Measurements from ENCODE around the gene CPLX1.
"Not testable (repeated sequence)": the region's sequence is repeated elsewhere in the genome, so short reads cannot be mapped to it uniquely, and the experiment has no call there.

The CPLX1 gene

GRCh38 chr4:814312-814850, 11.5 kb downstream of the CPLX1 start:
- H3K27ac ChIP-seq (ENCODE audit: low read depth, low read length): no peak overlapping the region
- no peak overlapping the region for H3K4me3 ChIP-seq (ENCODE audit: low read depth, low read length)
- H3K36me3 ChIP-seq (ENCODE audit: control insufficient read depth, insufficient read depth, low read length): no peaks in the 10 kb centered on the region
- H3K9ac ChIP-seq (ENCODE audit: low read length): no peak overlapping the region
- H3K4me1 ChIP-seq (ENCODE audit: control insufficient read depth, insufficient read depth, low read length): no peaks in the 10 kb centered on the region
- peaks cover 85% of the 10 kb centered on the region for H3K27me3 ChIP-seq (ENCODE audit: control insufficient read depth, insufficient read depth, low read length)
- no peaks in the 10 kb centered on the region for H3K9me3 ChIP-seq (ENCODE audit: control insufficient read depth, insufficient read depth, low read depth, low read length)

DNA sequence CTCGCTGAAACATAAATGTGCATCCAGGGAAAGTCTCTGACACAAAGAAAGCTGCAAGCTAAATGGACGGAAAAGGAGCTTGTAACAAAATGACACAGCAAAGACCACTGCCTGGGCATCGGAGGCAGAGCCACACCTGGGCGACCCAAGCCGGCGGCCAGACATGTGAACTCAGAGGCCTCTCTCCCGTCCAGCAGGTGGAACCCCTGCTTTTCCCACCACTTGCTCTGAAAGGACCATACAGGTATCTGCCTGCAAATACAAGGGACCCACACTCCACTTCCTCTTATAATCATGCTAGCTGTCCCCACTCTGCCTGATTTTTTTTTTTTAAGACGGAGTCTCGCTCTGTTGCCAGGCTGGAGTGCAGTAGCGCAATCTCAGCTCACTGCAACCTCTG, 12.0 kb downstream of the CPLX1 start:
- H3K27me3 ChIP-seq (ENCODE audit: control insufficient read depth, insufficient read depth, low read length): peaks cover 82% of the 10 kb centered on the region
- H3K36me3 ChIP-seq (ENCODE audit: control insufficient read depth, insufficient read depth, low read length): no peaks in the 10 kb centered on the region
- no peak overlapping the region for H3K27ac ChIP-seq (ENCODE audit: low read depth, low read length)
- no peaks in the 10 kb centered on the region for H3K9me3 ChIP-seq (ENCODE audit: control insufficient read depth, insufficient read depth, low read depth, low read length)
- H3K9ac ChIP-seq (ENCODE audit: low read length): no peak overlapping the region
- H3K4me1 ChIP-seq (ENCODE audit: control insufficient read depth, insufficient read depth, low read length): no peaks in the 10 kb centered on the region
- H3K4me3 ChIP-seq (ENCODE audit: low read depth, low read length): no peak overlapping the region

DNA sequence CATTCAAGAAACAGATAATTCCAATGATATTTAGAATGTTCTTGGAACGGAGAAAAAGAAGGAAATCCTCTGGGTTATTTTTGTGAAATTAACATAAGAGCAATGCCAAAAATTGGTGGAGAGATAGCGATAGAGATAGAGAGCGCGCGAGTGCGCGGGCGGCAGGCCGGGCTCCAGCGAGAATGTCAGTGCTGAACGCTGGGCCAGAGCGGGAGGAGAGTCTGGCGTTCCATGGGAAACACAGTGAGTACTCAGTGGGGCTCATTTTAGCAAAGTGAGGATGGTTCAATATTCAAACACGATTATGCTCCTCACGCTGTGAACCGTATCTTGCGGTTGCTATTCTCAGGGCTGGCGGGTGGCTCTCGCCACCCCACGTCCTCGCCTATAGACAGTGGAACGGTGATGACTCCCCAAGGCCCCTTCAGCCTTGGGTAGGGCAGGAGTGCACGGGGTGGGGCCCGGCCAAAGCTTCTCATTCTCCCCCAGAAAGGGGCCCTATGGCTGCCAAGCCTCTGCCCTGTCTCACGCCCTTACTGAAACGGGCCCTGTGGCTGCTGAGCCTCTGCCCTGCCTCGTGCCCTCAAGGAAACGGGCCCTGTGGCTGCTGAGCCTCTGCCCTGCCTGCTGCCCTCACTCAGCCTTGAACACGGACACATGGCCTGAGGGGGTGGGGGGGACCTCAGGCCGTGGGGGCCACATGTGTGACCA, 16.9 kb downstream of the CPLX1 start:
- Histone ChIP-seq H3K27me3 (ENCODE audit: control insufficient read depth, insufficient read depth, low read length) (peaks cover 55% of the 10 kb centered on the region), H3K4me1 (ENCODE audit: control insufficient read depth, insufficient read depth, low read length) (no peaks in the 10 kb centered on the region), H3K4me3 (ENCODE audit: low read depth, low read length) (no peak overlapping the region), H3K9ac (ENCODE audit: low read length) (no peak overlapping the region), H3K9me3 (ENCODE audit: control insufficient read depth, insufficient read depth, low read depth, low read length) (peaks cover 4% of the 10 kb centered on the region; the same call in 1 of the 2 replicates), H3K36me3 (ENCODE audit: control insufficient read depth, insufficient read depth, low read length) (no peaks in the 10 kb centered on the region), H3K27ac (ENCODE audit: low read depth, low read length) (no peak overlapping the region)

DNA sequence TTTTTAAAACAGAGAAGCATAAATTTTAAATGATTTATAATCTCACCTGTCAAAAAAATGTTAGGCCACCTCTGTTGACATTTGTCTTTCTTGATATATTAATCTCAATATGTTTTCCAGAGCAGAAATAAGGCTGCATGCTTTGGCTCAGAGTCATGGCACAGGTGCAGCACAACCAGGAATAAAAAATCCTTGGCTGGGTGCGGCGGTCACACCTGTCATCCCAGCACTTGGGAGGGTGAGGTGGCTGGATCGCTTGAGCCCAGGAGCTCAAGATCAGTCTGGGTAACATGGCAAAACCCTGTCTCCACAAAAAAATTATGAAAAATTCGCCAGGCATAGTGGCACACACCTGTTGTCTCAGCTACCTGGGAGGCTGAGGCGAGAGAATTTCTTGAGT, 18.1 kb downstream of the CPLX1 start:
- Histone ChIP-seq H3K27ac (ENCODE audit: low read depth, low read length) (no peak overlapping the region), H3K27me3 (ENCODE audit: control insufficient read depth, insufficient read depth, low read length) (peaks cover 43% of the 10 kb centered on the region), H3K9ac (ENCODE audit: low read length) (no peak overlapping the region), H3K4me3 (ENCODE audit: low read depth, low read length) (no peak overlapping the region), H3K36me3 (ENCODE audit: control insufficient read depth, insufficient read depth, low read length) (no peaks in the 10 kb centered on the region), H3K4me1 (ENCODE audit: control insufficient read depth, insufficient read depth, low read length) (no peaks in the 10 kb centered on the region), H3K9me3 (ENCODE audit: control insufficient read depth, insufficient read depth, low read depth, low read length) (peaks cover 4% of the 10 kb centered on the region; the same call in 1 of the 2 replicates)

GRCh38 chr4:806979-807378, 18.9 kb downstream of the CPLX1 start:
- H3K27me3 ChIP-seq (ENCODE audit: control insufficient read depth, insufficient read depth, low read length): peaks cover 37% of the 10 kb centered on the region
- not testable (repeated sequence) for H3K27ac ChIP-seq (ENCODE audit: low read depth, low read length); H3K4me3 ChIP-seq (ENCODE audit: low read depth, low read length); H3K36me3 ChIP-seq (ENCODE audit: control insufficient read depth, insufficient read depth, low read length); H3K9me3 ChIP-seq (ENCODE audit: control insufficient read depth, insufficient read depth, low read depth, low read length); H3K4me1 ChIP-seq (ENCODE audit: control insufficient read depth, insufficient read depth, low read length); H3K9ac ChIP-seq (ENCODE audit: low read length)

DNA sequence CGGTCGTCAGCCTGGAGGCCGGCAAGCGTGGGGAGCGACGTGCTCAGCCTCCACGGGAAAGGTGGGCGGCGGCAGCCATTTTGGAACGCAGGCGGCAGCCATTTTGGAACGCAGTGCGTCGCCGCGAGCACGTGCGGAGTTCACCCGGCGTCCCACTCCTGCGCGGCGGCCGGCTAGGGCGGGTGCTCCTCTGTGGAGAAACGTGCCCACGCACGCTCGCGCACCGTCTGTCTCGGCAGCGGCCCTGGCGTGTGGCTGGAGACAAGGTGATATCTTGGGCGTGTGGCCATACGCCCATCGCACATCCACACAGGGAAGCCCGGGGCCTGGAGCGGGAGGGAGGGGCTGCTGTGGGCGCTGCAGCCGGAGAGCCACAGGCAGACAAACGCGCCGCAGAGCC, 21.1 kb downstream of the CPLX1 start:
- H3K27ac ChIP-seq (ENCODE audit: low read depth, low read length): no peak overlapping the region
- peaks cover 9% of the 10 kb centered on the region; the same call in 1 of the 2 replicates for H3K9me3 ChIP-seq (ENCODE audit: control insufficient read depth, insufficient read depth, low read depth, low read length)
- H3K9ac ChIP-seq (ENCODE audit: low read length): no peak overlapping the region
- peaks cover 28% of the 10 kb centered on the region for H3K27me3 ChIP-seq (ENCODE audit: control insufficient read depth, insufficient read depth, low read length)
- no peak overlapping the region for H3K4me3 ChIP-seq (ENCODE audit: low read depth, low read length)
- no peaks in the 10 kb centered on the region for H3K4me1 ChIP-seq (ENCODE audit: control insufficient read depth, insufficient read depth, low read length)
- H3K36me3 ChIP-seq (ENCODE audit: control insufficient read depth, insufficient read depth, low read length): no peaks in the 10 kb centered on the region

DNA sequence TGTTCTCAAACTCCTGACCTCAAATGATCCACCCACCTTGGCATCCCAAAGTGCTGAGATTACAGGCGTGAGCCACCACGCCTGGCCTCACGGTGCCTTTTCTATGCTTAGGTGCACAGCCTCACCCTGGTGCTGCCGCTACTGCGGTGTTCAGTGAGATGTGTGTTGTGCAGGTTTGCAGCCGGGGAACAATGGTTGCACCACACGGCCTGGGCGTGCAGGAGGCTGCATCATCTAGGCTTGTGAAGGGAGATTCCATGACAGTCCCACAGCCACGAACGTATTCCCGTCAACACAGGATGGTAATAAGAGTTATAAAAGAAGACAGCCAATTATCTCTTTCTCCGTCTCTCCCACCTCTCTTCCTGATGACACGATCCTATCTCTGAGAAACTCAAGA, 22.0 kb downstream of the CPLX1 start:
- H3K27me3 ChIP-seq (ENCODE audit: control insufficient read depth, insufficient read depth, low read length): peaks cover 26% of the 10 kb centered on the region
- no peak overlapping the region for H3K9ac ChIP-seq (ENCODE audit: low read length)
- H3K4me1 ChIP-seq (ENCODE audit: control insufficient read depth, insufficient read depth, low read length): no peaks in the 10 kb centered on the region
- H3K36me3 ChIP-seq (ENCODE audit: control insufficient read depth, insufficient read depth, low read length): no peaks in the 10 kb centered on the region
- H3K27ac ChIP-seq (ENCODE audit: low read depth, low read length): no peak overlapping the region
- H3K9me3 ChIP-seq (ENCODE audit: control insufficient read depth, insufficient read depth, low read depth, low read length): peaks cover 9% of the 10 kb centered on the region; the same call in 1 of the 2 replicates
- H3K4me3 ChIP-seq (ENCODE audit: low read depth, low read length): no peak overlapping the region

DNA sequence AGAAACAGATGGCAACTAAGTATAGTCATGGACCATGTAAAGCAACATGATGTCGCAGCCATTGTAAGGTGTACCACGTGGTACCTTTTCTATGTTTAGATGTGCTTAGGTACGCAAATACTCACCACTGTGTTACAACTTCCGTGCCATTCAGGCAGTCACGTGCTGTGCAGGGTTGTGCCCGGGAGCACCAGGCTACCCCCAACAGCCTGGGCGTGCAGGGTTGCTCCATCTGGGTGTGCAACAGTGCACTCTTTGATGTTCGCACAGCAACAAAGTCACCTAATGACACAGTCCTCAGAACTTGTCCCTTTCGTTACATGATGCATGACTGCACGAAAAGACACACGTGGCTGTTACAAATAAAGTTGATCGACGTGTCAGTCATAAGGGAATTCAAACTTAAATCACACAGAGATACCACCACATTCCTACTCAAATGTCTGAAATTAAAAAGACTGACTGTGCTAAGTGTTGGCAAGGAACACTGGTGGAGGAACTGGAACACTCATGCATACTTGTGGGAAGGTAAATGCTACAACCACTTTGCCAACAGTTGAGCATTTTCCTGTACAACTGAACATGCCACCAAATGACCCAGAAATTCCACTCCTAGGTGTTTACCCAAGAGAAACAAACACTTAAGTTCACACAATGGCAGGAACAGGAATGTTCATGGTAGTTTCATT, 24.3 kb downstream of the CPLX1 start:
- H3K4me3 ChIP-seq (ENCODE audit: low read depth, low read length): no peak overlapping the region
- no peak overlapping the region for H3K9ac ChIP-seq (ENCODE audit: low read length)
- H3K36me3 ChIP-seq (ENCODE audit: control insufficient read depth, insufficient read depth, low read length): no peaks in the 10 kb centered on the region
- H3K9me3 ChIP-seq (ENCODE audit: control insufficient read depth, insufficient read depth, low read depth, low read length): peaks cover 9% of the 10 kb centered on the region; the same call in 1 of the 2 replicates
- H3K27ac ChIP-seq (ENCODE audit: low read depth, low read length): no peak overlapping the region
- H3K27me3 ChIP-seq (ENCODE audit: control insufficient read depth, insufficient read depth, low read length): peaks cover 27% of the 10 kb centered on the region
- H3K4me1 ChIP-seq (ENCODE audit: control insufficient read depth, insufficient read depth, low read length): no peaks in the 10 kb centered on the region

DNA sequence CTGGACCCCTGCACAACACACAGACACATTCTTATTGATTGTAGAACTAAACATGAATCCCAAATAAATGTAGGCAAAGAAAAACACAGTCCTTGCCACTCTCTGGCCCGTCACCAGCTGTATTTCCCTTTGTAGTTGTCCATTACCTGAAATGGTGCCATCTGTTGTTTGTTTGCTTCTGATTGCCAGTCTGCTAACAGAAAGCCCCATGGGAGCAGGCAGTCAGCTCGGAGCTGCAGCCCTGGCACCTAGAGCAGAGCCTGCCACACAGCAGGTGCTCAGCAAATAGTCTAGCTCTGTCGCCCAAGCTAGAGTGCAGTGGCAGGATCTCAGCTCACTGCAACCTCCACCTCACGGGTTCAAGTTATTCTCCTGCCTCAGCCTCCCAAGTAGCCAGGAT, 28.9 kb downstream of the CPLX1 start:
- Histone ChIP-seq H3K4me3 (ENCODE audit: low read depth, low read length) (no peak overlapping the region), H3K36me3 (ENCODE audit: control insufficient read depth, insufficient read depth, low read length) (no peaks in the 10 kb centered on the region), H3K27ac (ENCODE audit: low read depth, low read length) (no peak overlapping the region), H3K27me3 (ENCODE audit: control insufficient read depth, insufficient read depth, low read length) (peaks cover 60% of the 10 kb centered on the region), H3K9ac (ENCODE audit: low read length) (no peak overlapping the region), H3K4me1 (ENCODE audit: control insufficient read depth, insufficient read depth, low read length) (peaks cover 25% of the 10 kb centered on the region), H3K9me3 (ENCODE audit: control insufficient read depth, insufficient read depth, low read depth, low read length) (0 out of 2 replicates have a peak, but pooled peaks cover 5% of the 10 kb centered on the region)

DNA sequence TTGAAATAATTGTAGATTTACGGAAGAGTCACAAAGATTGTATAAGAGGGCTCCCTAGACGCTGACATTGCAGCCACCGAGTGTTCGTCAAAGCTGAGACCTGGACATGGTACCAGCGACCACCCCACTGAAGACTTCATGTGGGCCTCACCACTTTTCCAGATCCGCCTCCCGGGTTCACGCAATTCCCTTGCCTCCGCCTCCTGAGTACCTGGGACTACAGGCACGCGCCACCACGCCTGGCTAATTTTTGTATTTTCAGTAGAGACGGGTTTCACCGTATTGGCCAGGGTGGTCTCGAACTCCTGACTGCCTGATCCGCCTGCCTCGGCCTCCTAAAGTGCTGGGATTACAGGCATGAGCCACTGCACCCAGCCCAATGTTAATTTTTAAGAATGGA, 29.7 kb downstream of the CPLX1 start:
- Histone ChIP-seq H3K4me3 (ENCODE audit: low read depth, low read length) (peak overlapping the region; percentile 54; the same call in 1 of the 2 replicates), H3K27me3 (ENCODE audit: control insufficient read depth, insufficient read depth, low read length) (peaks cover 59% of the 10 kb centered on the region), H3K36me3 (ENCODE audit: control insufficient read depth, insufficient read depth, low read length) (no peaks in the 10 kb centered on the region), H3K9ac (ENCODE audit: low read length) (no peak overlapping the region), H3K4me1 (ENCODE audit: control insufficient read depth, insufficient read depth, low read length) (peaks cover 29% of the 10 kb centered on the region), H3K9me3 (ENCODE audit: control insufficient read depth, insufficient read depth, low read depth, low read length) (no peaks in the 10 kb centered on the region), H3K27ac (ENCODE audit: low read depth, low read length) (no peak overlapping the region)

DNA sequence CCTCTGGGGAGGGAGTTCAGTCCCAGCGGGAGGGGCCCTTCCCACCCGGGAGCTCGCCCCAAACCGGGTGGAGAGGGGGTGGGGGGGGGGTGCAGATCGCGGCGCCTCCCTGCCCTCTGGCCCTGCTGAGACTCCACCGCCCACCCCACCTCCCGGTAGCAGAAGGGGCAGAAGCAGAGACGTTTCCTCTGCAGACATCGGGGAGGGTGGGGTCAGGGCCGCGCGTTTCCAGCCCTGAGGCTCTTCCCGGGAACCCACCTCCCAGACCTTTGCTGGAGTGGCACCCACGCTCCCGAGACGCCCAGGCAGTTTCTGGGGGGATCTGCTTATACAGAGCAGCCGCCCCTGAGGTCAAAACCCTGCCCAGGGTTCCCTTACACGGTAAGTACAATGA, 30.2 kb downstream of the CPLX1 start:
- Histone ChIP-seq H3K27ac (ENCODE audit: low read depth, low read length) (no peak overlapping the region), H3K9me3 (ENCODE audit: control insufficient read depth, insufficient read depth, low read depth, low read length) (no peaks in the 10 kb centered on the region), H3K4me1 (ENCODE audit: control insufficient read depth, insufficient read depth, low read length) (peaks cover 29% of the 10 kb centered on the region), H3K27me3 (ENCODE audit: control insufficient read depth, insufficient read depth, low read length) (peaks cover 61% of the 10 kb centered on the region), H3K36me3 (ENCODE audit: control insufficient read depth, insufficient read depth, low read length) (no peaks in the 10 kb centered on the region), H3K4me3 (ENCODE audit: low read depth, low read length) (peak overlapping the region; percentile 54), H3K9ac (ENCODE audit: low read length) (peak overlapping the region; percentile 26)
